C4-2B (cell line): ENCODE data around the gene TAGLN2.

Experiments used
- H3K27ac ChIP-seq: fragments of 450-650 bp; 2 replicates; pipeline ENCODE4 v1.5.1; 2017
- CTCF ChIP-seq: fragments of 450-650 bp; conservative IDR thresholded peaks from 2 replicates; pipeline ENCODE4 v1.5.1; 2017; ENCODE audit warnings: mild to moderate bottlenecking
- ZFX ChIP-seq: fragments of 450-650 bp; IDR thresholded peaks from 2 replicates; pipeline ENCODE4 v1.6.1; 2017

Gene TAGLN2

GRCh38 chr1:159930216-159930615, 4.9 kb upstream of the TAGLN2 start:
- no peak overlapping the region for H3K27ac ChIP-seq
- TF ChIP-seq ZFX = no peak

DNA sequence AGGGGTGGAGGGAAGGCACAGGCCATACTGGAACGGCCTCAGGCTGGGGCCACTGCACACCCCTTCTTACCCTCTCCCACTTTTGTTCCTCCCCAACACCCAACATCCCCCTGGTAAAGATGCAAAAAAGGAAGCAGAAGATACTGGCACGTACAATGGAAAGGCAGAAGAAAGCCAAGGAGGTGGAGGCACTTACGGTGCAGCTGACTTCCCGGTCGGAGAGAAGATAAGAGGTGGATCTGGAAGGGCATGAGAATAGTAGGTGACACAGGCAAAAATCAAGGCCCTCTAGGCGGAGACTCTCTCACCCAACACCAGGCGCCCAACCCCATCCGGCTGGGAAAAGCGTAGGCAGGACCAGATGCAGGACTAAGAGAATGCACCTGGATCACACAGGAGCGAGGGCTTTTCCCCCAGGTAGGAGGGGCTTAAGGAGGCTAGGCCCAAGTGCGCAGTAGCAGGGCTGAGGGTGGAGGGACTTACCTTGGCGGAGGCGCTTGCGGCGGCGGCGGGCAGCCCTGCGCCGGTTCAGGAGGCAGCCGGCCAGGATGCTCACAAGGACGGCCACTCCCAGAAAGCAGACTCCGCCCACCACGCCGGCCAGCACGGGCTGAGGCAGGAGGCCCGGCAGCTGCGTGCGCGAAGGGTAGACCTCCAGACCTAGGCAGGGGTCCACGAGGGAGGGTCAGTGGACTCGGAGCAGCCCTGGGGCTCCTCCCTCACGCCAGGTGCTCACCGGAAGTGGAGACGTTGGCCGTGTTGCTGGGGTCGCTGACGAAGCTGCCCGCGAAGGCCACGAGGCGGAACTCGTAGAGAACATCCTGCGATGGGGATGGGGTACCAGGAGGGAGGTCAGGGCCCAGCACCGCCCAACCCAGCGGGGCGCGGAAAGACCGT, 4.1 kb upstream of the TAGLN2 start:
- TF ChIP-seq CTCF (no peak), ZFX (no peak)
- no peak overlapping the region for H3K27ac ChIP-seq

DNA sequence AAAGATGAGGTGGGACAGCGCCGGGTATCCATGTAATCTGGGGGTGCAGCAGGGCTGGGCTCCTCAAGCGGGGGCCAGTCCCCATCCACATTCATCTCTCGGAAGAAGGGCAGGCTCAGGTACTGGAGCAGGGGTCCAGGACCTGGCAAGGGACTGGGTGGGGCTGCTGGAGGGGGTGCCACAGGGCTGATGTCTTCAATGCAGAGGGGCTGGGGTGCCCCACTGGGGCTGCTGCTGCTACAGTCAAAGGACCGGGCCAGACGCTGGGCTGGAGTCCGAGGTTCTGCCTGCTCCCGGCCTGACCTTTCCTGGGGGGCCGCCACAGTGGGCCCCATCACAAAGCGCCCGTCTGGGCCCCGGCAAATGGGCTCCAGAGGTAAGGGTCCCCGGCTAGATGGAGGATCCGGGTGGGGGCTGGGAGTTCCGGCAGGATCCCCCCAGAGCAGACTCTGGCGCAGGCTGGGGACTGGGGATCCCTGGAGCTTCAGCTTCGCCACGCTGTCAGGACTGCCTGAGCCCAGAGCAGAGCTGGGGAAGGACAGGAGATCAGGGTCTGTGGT, 3.3 kb upstream of the TAGLN2 start:
- H3K27ac ChIP-seq = no peak overlapping the region
- TF ChIP-seq CTCF = no peak
- TF ChIP-seq ZFX = no peak

DNA sequence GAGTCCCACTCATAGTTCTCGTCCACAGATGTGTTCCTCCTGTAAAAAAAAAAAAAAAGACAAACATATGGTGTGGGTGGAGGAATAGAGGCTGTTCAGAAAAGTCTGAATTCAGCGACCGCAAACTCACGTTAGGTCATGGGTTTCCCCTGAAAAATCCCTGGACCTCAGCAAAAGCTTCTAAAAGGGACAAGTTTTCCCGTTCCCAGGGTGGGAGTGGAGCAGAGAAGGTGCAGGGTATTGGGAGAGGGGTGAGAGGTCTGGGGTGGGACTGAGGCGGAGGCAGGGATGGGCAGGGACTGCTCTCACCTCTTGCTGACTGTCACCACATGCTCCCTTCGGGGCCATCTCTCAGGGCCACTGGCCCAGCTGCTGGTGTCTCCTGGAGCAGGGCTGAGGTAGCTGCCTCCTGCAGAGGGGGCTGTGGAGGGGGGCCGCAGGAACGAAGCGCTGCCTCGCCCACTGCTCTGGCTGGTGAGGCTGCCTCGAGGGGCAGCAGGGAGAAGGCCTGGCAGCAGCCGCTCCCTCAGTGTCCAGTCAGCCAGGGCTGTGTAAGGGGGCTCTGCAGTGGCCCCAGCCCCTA, 2.6 kb upstream of the TAGLN2 start:
- H3K27ac ChIP-seq = no peak overlapping the region
- TF ChIP-seq CTCF = no peak
- TF ChIP-seq ZFX = no peak

DNA sequence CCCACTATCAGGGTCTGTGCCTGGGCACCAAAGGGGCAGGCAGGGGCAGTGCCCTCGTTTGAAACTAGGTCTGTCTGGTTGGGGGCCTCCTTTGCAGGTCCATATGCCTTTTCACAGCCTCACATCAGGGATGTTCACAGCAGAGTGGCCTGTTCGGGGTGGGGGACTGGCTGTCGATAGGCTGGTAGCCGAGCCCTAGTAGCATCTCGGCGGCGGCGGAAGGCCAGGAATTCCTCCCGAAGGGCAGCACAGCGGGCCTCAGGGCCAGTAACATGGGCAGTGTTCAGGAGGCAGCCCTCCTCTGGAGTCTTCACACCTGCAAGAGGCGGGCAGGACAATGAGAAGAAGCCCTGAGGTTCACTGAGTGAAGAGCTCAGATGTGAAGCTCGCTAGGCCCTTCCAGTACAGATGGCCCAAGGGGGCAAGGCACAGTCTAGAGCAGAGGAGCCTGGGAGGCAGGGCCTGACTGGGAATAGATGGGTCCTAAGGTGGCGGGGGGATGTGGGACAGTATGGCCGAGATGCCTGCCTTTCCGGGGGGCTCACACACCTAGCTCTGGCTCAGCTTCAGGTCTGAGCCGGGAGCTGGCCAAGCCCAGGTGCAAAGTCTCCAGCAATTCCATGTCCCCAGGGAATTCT, 2.0 kb upstream of the TAGLN2 start:
- TF ChIP-seq ZFX = no peak
- TF ChIP-seq CTCF = no peak
- H3K27ac ChIP-seq = no peak overlapping the region

DNA sequence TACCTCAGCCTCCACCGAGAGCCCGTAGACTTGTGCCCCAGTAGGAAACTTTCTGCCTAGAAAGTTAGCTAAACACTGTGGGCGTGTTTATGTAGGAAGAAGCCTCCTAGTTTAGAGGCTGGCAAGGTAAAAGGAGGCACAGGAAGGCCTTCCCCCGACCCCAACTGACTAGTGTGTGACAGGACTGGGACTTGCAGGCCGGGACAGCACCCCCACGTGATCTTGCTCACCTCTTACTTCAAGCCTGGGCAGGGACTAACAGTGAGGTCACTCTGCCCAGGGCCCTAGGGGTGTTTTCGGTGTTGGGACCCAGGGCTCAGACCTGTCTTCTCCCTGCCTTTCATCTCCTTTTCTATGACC, 392 bp upstream of the TAGLN2 start:
- peak overlapping the region; percentile 89 for H3K27ac ChIP-seq
- no peak for TF ChIP-seq CTCF
- no peak for TF ChIP-seq ZFX

DNA sequence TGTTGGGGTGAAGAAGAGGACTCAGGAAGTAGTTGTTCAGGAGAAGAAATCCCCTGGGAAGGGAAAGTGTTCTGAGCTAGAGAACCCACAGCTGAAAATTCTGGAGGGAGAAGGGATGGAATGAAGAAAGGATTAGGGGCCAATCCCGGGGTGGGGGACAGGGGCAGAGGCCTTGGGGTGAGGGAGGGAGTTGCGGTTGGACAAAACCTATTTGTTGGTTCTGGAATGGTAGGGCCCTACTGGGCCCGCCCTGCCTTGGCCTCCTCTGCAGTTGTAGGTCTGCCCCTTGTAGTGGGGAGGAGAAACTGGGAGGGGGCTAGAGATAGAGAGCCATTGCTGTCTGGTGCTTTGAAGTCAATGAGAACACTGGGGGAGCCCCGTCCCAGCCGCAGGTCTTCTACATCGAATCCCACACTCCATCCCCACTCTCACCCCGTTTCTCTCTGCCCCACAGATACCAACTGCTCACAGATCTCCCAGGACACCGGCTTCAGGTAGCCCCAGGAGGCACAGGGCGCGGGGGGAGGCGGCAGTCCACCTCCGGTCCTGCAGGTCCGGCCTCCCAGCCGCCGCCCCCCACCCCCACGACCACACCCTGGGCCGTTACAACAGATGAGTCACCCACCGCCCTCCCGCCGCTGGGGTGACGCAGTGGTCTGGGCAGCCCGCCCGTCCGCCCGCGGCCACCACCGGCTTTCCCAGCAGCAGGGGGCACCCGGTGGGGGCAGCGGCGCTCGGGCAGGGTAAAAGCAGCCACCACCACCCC, 1.1 kb downstream of the TAGLN2 start:
- peak overlapping the region; percentile 89 for H3K27ac ChIP-seq
- no peak for TF ChIP-seq ZFX
- TF ChIP-seq CTCF = no peak
